Ovary (tissue), 3 donors: ENCODE data around the gene SHC3.

Experiments
- CTCF ChIP-seq, 3 donors: fragments of 450-650 bp in 2 of 3; fragments of 200-600 bp in 1 of 3; IDR thresholded peaks; one replicate each; pipeline versions ENCODE4 v1.5.1 to v1.8.0; 2016 to 2022; ENCODE audit warnings: antibody characterized with exemption in 3 of 3, mild to moderate bottlenecking in 1 of 3
- EP300 ChIP-seq: sonication (generic); formaldehyde crosslinking; IDR thresholded peaks from one replicate; pipeline ENCODE4 v1.6.1; 2017; ENCODE audit warnings: antibody characterized with exemption
- POLR2A ChIP-seq: fragments of 450-650 bp; IDR thresholded peaks from one replicate; pipeline ENCODE4 v1.6.1; 2017; ENCODE audit warnings: antibody characterized with exemption, mild to moderate bottlenecking, moderate library complexity
- donor health status: DM: no; HTN: no; CAD: no.

GRCh38 chr9:88995627-88996026 is 183.0 kb downstream of the SHC3 start:
- no peak for TF ChIP-seq POLR2A
- no peak for TF ChIP-seq CTCF (IDR thresholded peaks at IDR 0.05)
- no peak for TF ChIP-seq EP300
